ENCODE data around the gene SLC25A28. TPM values are rescaled to one million over a fixed set of nuclear protein-coding genes. Genes with fewer than 3 reads are reported as not detected.
"Not testable (repeated sequence)": the region's sequence is repeated elsewhere in the genome, so short reads cannot be mapped to it uniquely, and the experiment has no call there.

The SLC25A28 gene
- total RNA-seq, 2 experiments from 2014 or later: 43.6 to 44.7 TPM

DNA sequence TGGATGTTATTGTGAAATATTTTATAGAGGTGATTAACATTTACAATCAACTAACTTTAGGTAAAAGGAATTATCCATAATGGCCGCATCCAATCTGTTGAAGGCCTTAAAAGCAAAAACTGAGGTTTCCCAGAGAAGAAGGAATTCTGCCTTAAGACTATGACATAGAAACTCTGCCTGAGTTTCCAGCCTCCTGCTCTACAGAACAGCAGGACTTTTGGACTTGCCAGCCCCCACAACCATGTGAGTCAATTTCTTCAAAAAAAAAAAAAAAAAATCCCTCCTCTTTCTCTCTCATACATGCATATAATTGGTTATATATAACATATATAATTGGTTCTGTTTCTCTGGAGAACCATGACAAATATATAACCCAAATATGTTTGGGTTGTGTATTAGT, 15.4 kb downstream of the SLC25A28 start:
- no peak for DNase-seq
- ChIA-PET CTCF (interaction anchor here (1.0 to 1.4 kb wide), 2 partner anchors 8 to 213 kb away, joined by 3 to 5 read pairs; no protein-coding TSS in a partner anchor), POLR2A (no interaction called here)
- H3K4me1 Mint-ChIP-seq (ENCODE audit: low read depth): no peaks in the 10 kb centered on the region
- intact Hi-C loops (cut with micrococcal nuclease): no loop called here
- TF ChIP-seq CTCF (IDR thresholded peaks at IDR 0.05): no peak
- no peak for ATAC-seq
- no peaks in the 10 kb centered on the region for H3K36me3 Mint-ChIP-seq (ENCODE audit: low read depth)
- H3K4me3 Mint-ChIP-seq: no peak overlapping the region
- no peak overlapping the region for H3K27ac Mint-ChIP-seq
- no peaks in the 10 kb centered on the region for H3K9me3 Mint-ChIP-seq
- H3K27me3 Mint-ChIP-seq: peaks cover 3% of the 10 kb centered on the region

DNA sequence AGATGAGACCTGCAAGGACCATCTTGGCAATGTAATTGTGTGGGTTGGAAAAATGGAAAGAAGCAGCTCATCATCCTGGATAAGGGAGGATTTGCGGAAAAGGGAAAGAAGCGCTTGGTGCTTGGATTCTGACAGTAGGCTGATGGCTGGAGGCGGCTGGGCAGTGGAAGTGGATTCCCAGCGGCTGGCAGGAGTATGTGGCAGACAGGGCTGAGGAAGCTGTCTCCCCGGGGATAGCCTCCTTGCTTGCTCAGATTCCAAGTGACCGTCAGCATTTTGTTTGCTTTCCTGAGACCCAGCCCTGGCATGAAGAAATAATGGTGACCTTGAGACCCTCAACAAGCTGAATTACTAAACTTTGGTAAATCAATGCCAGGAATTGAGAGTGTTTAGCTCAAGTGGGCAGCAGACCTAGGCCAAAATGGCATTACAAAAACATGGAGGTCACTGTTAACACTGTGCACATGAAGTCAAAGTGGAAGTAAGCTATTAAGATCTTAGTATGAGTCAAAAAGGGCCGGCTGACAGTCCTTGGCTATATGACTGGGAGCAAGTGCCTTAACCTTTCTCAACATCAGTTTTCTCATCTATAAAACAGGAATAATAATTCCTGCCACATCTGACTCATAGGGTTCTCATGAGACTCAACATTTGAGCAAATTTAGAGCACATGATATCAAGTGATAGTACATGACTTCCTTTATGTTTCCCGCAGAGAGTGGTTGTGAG, 21.3 kb downstream of the SLC25A28 start:
- Mint-ChIP-seq H3K27me3 (peaks cover 5% of the 10 kb centered on the region), H3K36me3 (ENCODE audit: low read depth) (no peaks in the 10 kb centered on the region), H3K4me3 (no peak overlapping the region), H3K4me1 (ENCODE audit: low read depth) (no peaks in the 10 kb centered on the region), H3K27ac (no peak overlapping the region), H3K9me3 (no peaks in the 10 kb centered on the region)
- no peak for TF ChIP-seq CTCF (IDR thresholded peaks at IDR 0.05)
- ATAC-seq (no peak), DNase-seq (no peak)
- CTCF ChIA-PET: interaction anchor here (1.2 kb wide), 1 partner anchor 14 kb away, joined by 5 read pairs; no protein-coding TSS in a partner anchor
- POLR2A ChIA-PET: no interaction called here
- intact Hi-C loops (cut with micrococcal nuclease): no loop called here

DNA sequence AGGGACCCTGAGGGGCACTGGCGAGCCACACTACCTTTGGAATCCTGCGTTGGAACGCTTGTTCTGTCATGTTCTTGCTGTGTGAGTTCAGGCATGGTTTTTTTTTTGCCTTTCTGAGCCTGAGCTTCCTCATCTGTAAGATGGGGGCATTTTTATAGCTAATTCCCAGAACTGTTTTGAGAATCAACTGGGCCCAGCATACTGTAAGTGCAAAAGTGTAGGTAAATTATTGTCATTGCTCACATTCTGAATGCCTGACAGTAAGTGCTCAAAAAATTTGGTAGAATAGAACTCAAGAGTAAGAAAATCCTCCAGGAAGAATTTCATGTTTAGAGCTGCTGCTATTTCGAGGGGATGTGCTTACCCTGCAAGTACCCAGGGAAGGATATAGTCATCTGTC, 22.2 kb downstream of the SLC25A28 start:
- Mint-ChIP-seq H3K27ac (no peak overlapping the region), H3K36me3 (ENCODE audit: low read depth) (no peaks in the 10 kb centered on the region), H3K27me3 (peaks cover 5% of the 10 kb centered on the region), H3K4me1 (ENCODE audit: low read depth) (no peaks in the 10 kb centered on the region), H3K4me3 (no peak overlapping the region), H3K9me3 (no peaks in the 10 kb centered on the region)
- ATAC-seq (no peak), DNase-seq (no peak)
- CTCF ChIA-PET: interaction anchor here (1.2 kb wide), 1 partner anchor 15 kb away, joined by 5 read pairs; no protein-coding TSS in a partner anchor
- intact Hi-C loops (cut with micrococcal nuclease): no loop called here
- no peak for TF ChIP-seq CTCF (IDR thresholded peaks at IDR 0.05)
- POLR2A ChIA-PET: no interaction called here

DNA sequence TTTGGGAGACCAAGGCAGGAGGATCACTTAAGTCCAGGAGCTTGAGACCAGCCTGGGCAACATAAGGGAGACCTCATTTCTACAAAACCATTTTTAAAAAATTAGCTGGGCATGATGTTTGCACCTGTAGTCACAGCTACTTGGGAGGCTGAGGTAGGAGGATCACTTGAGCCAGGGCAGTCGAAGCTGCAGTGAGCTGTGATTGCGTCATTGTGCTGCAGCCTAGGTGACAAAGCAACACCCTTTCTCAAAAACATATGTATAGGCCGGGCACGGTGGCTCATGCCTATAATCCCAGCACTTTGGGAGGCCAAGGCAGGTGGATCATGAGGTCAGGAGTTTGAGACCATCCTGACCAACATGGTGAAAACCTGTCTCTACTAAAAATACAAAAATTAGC, 23.5 kb downstream of the SLC25A28 start:
- H3K4me3 Mint-ChIP-seq; H3K9me3 Mint-ChIP-seq; H3K27me3 Mint-ChIP-seq; POLR2A ChIA-PET; intact Hi-C loops (cut with micrococcal nuclease); H3K27ac Mint-ChIP-seq; ATAC-seq; DNase-seq; H3K4me1 Mint-ChIP-seq (ENCODE audit: low read depth); H3K36me3 Mint-ChIP-seq (ENCODE audit: low read depth): not testable (repeated sequence)
- CTCF ChIA-PET: interaction anchor here (1.0 to 1.3 kb wide), 2 partner anchors 12 to 16 kb away, joined by 3 to 4 read pairs; no protein-coding TSS in a partner anchor

- H3K27me3 Mint-ChIP-seq: peaks cover 4% of the 10 kb centered on the region
- intact Hi-C loops (cut with micrococcal nuclease): no loop called here
- TF ChIP-seq CTCF (IDR thresholded peaks at IDR 0.05): no peak
- H3K4me1 Mint-ChIP-seq (ENCODE audit: low read depth): no peaks in the 10 kb centered on the region
- no peak for DNase-seq
- H3K9me3 Mint-ChIP-seq: no peaks in the 10 kb centered on the region
- no peaks in the 10 kb centered on the region for H3K36me3 Mint-ChIP-seq (ENCODE audit: low read depth)
- no peak for ATAC-seq
- ChIA-PET CTCF (interaction anchor here (0.8 to 1.5 kb wide), 5 partner anchors 11 to 203 kb away, joined by 3 to 5 read pairs (median 4); no protein-coding TSS in a partner anchor), POLR2A (no interaction called here)
- no peak overlapping the region for H3K4me3 Mint-ChIP-seq
- H3K27ac Mint-ChIP-seq: no peak overlapping the region
Observed at GRCh38 chr10:99595770-99596465, 24.3 kb downstream of the SLC25A28 start.

Data from activated CD8-positive, alpha-beta T cell treated with anti-CD3 and anti-CD28 coated beads for 36 hours (primary cell).